ENCODE data around the gene SELPLG.

The SELPLG gene

DNA sequence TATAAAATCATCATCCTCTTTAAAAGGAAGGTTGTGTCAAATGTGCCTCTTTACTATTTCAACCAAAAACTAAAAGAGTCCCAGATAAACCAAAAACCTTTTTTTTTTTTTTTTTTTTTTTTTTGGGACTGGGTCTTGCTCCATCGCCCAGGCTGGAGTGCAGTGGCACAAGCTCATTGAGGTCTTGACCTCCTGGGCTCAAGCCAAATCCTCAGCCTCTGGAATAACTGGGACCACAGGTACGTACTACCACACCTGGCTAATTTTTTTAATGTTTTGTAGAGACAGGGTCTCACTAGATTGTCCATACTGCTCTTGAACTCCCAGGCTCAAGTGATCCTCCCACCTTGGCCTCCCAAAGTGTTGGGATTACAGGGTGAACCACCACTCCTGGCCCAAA is 16.4 kb upstream of the SELPLG start:
- H3K4ac ChIP-seq (ENCODE audit: low read depth in 1 of 2, low read length in 2 of 2): no peak overlapping the region
- no peak overlapping the region for H3K18ac ChIP-seq (ENCODE audit: low read depth in 1 of 2, low read length in 2 of 2)
- no peak overlapping the region for H3K14ac ChIP-seq (ENCODE audit: low read length in 2 of 2)
- WGBS: 100% methylated on average over 1 of the region's 2 CpGs
- peak overlapping the region; percentile 62 for H3K27ac ChIP-seq (ENCODE audit: low read length, poor library complexity, severe bottlenecking)
- no peak overlapping the region for H3K4me2 ChIP-seq (ENCODE audit: low read length, poor library complexity, severe bottlenecking)
- H3K9me3 ChIP-seq (ENCODE audit: control insufficient read depth, low read length): no peaks in the 10 kb centered on the region
- no peak for DNase-seq
- H3K79me1 ChIP-seq (replicated peaks; ENCODE audit: low read length, poor library complexity, severe bottlenecking): peaks cover 28% of the 10 kb centered on the region
- H4K8ac ChIP-seq (ENCODE audit: low read length): no peak overlapping the region
- no peak overlapping the region for H3K4me3 ChIP-seq (ENCODE audit: insufficient read depth in 1 of 2, low read depth in 1 of 2, low read length in 2 of 2)
- H2BK12ac ChIP-seq (ENCODE audit: low read length in 2 of 2): no peak overlapping the region
- H2AFZ ChIP-seq (ENCODE audit: low read depth, low read length): no peak overlapping the region
- no peaks in the 10 kb centered on the region for H3K27me3 ChIP-seq (ENCODE audit: control insufficient read depth in 1 of 2, insufficient read depth in 1 of 2, low read length in 2 of 2)
- no peak overlapping the region for H2BK120ac ChIP-seq (ENCODE audit: low read depth, low read length)
- H4K91ac ChIP-seq (ENCODE audit: low read length): no peak overlapping the region
- no peak overlapping the region for H2AK5ac ChIP-seq (ENCODE audit: low read length, severe bottlenecking)
- no peaks in the 10 kb centered on the region for H3K4me1 ChIP-seq (ENCODE audit: control insufficient read depth, insufficient read depth, low read depth, low read length)
- H3K36me3 ChIP-seq (ENCODE audit: control insufficient read depth in 1 of 2, insufficient read depth in 2 of 2, low read depth in 1 of 2, low read length in 2 of 2): peaks cover 35 to 93% of the 10 kb centered on the region in 2 experiments
- no peak overlapping the region for H2BK15ac ChIP-seq (ENCODE audit: low read depth, poor library complexity, severe bottlenecking)
- no peak overlapping the region for H2BK5ac ChIP-seq (ENCODE audit: low read depth, low read length, poor library complexity, severe bottlenecking)
- peak overlapping the region; percentile 57 for H3K9ac ChIP-seq (ENCODE audit: low read length)
- H3K23ac ChIP-seq (ENCODE audit: low read length in 2 of 2): no peak overlapping the region

DNA sequence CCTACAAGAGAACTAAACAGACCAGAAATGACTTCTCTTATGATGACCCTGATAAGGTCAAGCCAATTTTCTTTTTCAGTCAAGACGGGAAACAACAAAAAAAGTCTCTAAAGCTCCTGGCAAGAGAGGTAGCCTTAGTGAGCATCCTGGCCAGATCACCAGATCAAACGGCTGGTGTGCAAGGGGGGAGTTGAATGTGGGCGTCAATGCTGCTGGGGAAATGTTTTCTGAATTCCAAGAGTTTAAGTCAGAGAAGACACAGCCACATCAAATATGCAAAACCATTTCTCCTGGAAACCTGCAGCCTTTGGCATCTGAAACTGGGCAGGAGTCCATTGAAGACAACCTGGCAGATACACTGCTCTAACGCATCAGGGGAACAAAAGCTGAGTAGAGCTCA is 16.0 kb upstream of the SELPLG start:
- no peaks in the 10 kb centered on the region for H3K4me1 ChIP-seq (ENCODE audit: control insufficient read depth, insufficient read depth, low read depth, low read length)
- no peak overlapping the region for H3K14ac ChIP-seq (ENCODE audit: low read length in 2 of 2)
- no peak overlapping the region for H3K4me2 ChIP-seq (ENCODE audit: low read length, poor library complexity, severe bottlenecking)
- no peak overlapping the region for H3K4me3 ChIP-seq (ENCODE audit: insufficient read depth in 1 of 2, low read depth in 1 of 2, low read length in 2 of 2)
- WGBS: 58% methylated on average over 3 of the region's 4 CpGs
- H3K9me3 ChIP-seq (ENCODE audit: control insufficient read depth, low read length): no peaks in the 10 kb centered on the region
- H2AFZ ChIP-seq (ENCODE audit: low read depth, low read length): no peak overlapping the region
- H3K79me1 ChIP-seq (replicated peaks; ENCODE audit: low read length, poor library complexity, severe bottlenecking): peaks cover 27% of the 10 kb centered on the region
- peak; percentile 48 for DNase-seq
- H2BK12ac ChIP-seq (ENCODE audit: low read length in 2 of 2): no peak overlapping the region
- no peak overlapping the region for H3K4ac ChIP-seq (ENCODE audit: low read depth in 1 of 2, low read length in 2 of 2)
- no peak overlapping the region for H2BK15ac ChIP-seq (ENCODE audit: low read depth, poor library complexity, severe bottlenecking)
- H2BK5ac ChIP-seq (ENCODE audit: low read depth, low read length, poor library complexity, severe bottlenecking): no peak overlapping the region
- H4K8ac ChIP-seq (ENCODE audit: low read length): no peak overlapping the region
- H3K27me3 ChIP-seq (ENCODE audit: control insufficient read depth in 1 of 2, insufficient read depth in 1 of 2, low read length in 2 of 2): no peaks in the 10 kb centered on the region
- H3K27ac ChIP-seq (ENCODE audit: low read length, poor library complexity, severe bottlenecking): peak overlapping the region; percentile 62
- peak overlapping the region; percentile 57 for H3K9ac ChIP-seq (ENCODE audit: low read length)
- H4K91ac ChIP-seq (ENCODE audit: low read length): no peak overlapping the region
- H3K18ac ChIP-seq (ENCODE audit: low read depth in 1 of 2, low read length in 2 of 2): no peak overlapping the region
- H3K36me3 ChIP-seq (ENCODE audit: control insufficient read depth in 1 of 2, insufficient read depth in 2 of 2, low read depth in 1 of 2, low read length in 2 of 2): peaks cover 38 to 97% of the 10 kb centered on the region in 2 experiments
- H2AK5ac ChIP-seq (ENCODE audit: low read length, severe bottlenecking): no peak overlapping the region
- no peak overlapping the region for H3K23ac ChIP-seq (ENCODE audit: low read length in 2 of 2)
- no peak overlapping the region for H2BK120ac ChIP-seq (ENCODE audit: low read depth, low read length)

DNA sequence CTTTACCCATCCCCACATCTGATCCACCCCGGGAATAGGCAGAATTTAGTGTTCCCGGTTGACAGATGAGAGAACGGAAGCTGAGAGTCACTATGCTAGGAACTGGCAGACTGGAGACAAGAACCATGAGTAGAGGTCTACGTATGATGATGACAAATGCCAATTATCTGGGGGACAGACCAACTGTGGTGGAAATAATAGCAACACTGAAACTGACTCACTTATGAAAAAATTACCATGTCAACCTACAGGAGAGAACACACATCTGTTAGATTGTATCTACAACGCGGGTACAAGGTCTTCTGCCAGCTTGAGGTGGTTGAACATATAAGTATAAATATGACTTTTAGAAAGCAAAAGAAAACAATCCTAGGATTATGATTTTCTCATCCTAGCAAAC is 15.4 kb upstream of the SELPLG start:
- no peak overlapping the region for H2BK5ac ChIP-seq (ENCODE audit: low read depth, low read length, poor library complexity, severe bottlenecking)
- H3K4me2 ChIP-seq (ENCODE audit: low read length, poor library complexity, severe bottlenecking): no peak overlapping the region
- H3K79me1 ChIP-seq (replicated peaks; ENCODE audit: low read length, poor library complexity, severe bottlenecking): peaks cover 30% of the 10 kb centered on the region
- H3K9me3 ChIP-seq (ENCODE audit: control insufficient read depth, low read length): no peaks in the 10 kb centered on the region
- no peak overlapping the region for H3K4me3 ChIP-seq (ENCODE audit: insufficient read depth in 1 of 2, low read depth in 1 of 2, low read length in 2 of 2)
- H2BK12ac ChIP-seq (ENCODE audit: low read length in 2 of 2): no peak overlapping the region
- no peak overlapping the region for H2AK5ac ChIP-seq (ENCODE audit: low read length, severe bottlenecking)
- H4K91ac ChIP-seq (ENCODE audit: low read length): no peak overlapping the region
- no peak overlapping the region for H4K8ac ChIP-seq (ENCODE audit: low read length)
- H2BK120ac ChIP-seq (ENCODE audit: low read depth, low read length): no peak overlapping the region
- WGBS: 95% methylated on average over 4 of the region's 6 CpGs
- H3K23ac ChIP-seq (ENCODE audit: low read length in 2 of 2): no peak overlapping the region
- DNase-seq: no peak
- no peak overlapping the region for H3K4ac ChIP-seq (ENCODE audit: low read depth in 1 of 2, low read length in 2 of 2)
- H3K27me3 ChIP-seq (ENCODE audit: control insufficient read depth in 1 of 2, insufficient read depth in 1 of 2, low read length in 2 of 2): no peaks in the 10 kb centered on the region
- no peak overlapping the region for H3K14ac ChIP-seq (ENCODE audit: low read length in 2 of 2)
- H3K27ac ChIP-seq (ENCODE audit: low read length, poor library complexity, severe bottlenecking): peak overlapping the region; percentile 62
- peaks cover 43 to 97% of the 10 kb centered on the region in 2 experiments for H3K36me3 ChIP-seq (ENCODE audit: control insufficient read depth in 1 of 2, insufficient read depth in 2 of 2, low read depth in 1 of 2, low read length in 2 of 2)
- no peak overlapping the region for H2AFZ ChIP-seq (ENCODE audit: low read depth, low read length)
- no peak overlapping the region for H3K18ac ChIP-seq (ENCODE audit: low read depth in 1 of 2, low read length in 2 of 2)
- H2BK15ac ChIP-seq (ENCODE audit: low read depth, poor library complexity, severe bottlenecking): no peak overlapping the region
- peak overlapping the region; percentile 57 for H3K9ac ChIP-seq (ENCODE audit: low read length)
- peaks cover under 1% of the 10 kb centered on the region for H3K4me1 ChIP-seq (ENCODE audit: control insufficient read depth, insufficient read depth, low read depth, low read length)

DNA sequence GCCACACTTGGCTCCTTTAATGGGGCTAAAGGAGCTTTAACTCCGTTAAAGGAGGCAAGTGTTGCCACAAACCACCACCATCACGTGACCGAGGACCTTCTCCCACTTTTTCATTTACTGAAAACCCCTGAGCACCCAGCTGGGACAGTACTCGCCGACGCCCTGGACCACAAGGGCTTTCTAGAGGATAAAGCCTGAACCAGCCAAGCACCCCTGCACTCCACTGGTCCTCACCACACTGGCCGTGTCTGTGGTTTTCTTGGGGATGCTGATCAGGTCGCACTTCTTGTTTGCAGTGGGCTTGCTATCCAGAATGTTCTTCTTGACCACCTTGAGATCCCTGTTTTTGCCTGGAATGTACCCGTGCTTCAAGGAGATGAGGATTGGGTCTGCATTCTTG is 14.7 kb upstream of the SELPLG start:
- no peak for DNase-seq
- peaks cover 5% of the 10 kb centered on the region for H3K4me1 ChIP-seq (ENCODE audit: control insufficient read depth, insufficient read depth, low read depth, low read length)
- no peak overlapping the region for H3K4me3 ChIP-seq (ENCODE audit: insufficient read depth in 1 of 2, low read depth in 1 of 2, low read length in 2 of 2)
- H3K4ac ChIP-seq (ENCODE audit: low read depth in 1 of 2, low read length in 2 of 2): no peak overlapping the region
- no peak overlapping the region for H2AFZ ChIP-seq (ENCODE audit: low read depth, low read length)
- H3K9ac ChIP-seq (ENCODE audit: low read length): no peak overlapping the region
- H2BK15ac ChIP-seq (ENCODE audit: low read depth, poor library complexity, severe bottlenecking): no peak overlapping the region
- WGBS: 94% methylated on average over 9 of the region's 9 CpGs
- H2BK12ac ChIP-seq (ENCODE audit: low read length in 2 of 2): no peak overlapping the region
- no peak overlapping the region for H4K8ac ChIP-seq (ENCODE audit: low read length)
- H2BK5ac ChIP-seq (ENCODE audit: low read depth, low read length, poor library complexity, severe bottlenecking): no peak overlapping the region
- H3K36me3 ChIP-seq (ENCODE audit: control insufficient read depth in 1 of 2, insufficient read depth in 2 of 2, low read depth in 1 of 2, low read length in 2 of 2): peaks cover 45 to 92% of the 10 kb centered on the region in 2 experiments
- no peak overlapping the region for H2AK5ac ChIP-seq (ENCODE audit: low read length, severe bottlenecking)
- H3K79me1 ChIP-seq (replicated peaks; ENCODE audit: low read length, poor library complexity, severe bottlenecking): peaks cover 34% of the 10 kb centered on the region
- no peak overlapping the region for H3K23ac ChIP-seq (ENCODE audit: low read length in 2 of 2)
- no peak overlapping the region for H3K4me2 ChIP-seq (ENCODE audit: low read length, poor library complexity, severe bottlenecking)
- no peak overlapping the region for H3K14ac ChIP-seq (ENCODE audit: low read length in 2 of 2)
- H2BK120ac ChIP-seq (ENCODE audit: low read depth, low read length): no peak overlapping the region
- no peak overlapping the region for H3K18ac ChIP-seq (ENCODE audit: low read depth in 1 of 2, low read length in 2 of 2)
- H3K27ac ChIP-seq (ENCODE audit: low read length, poor library complexity, severe bottlenecking): no peak overlapping the region
- H4K91ac ChIP-seq (ENCODE audit: low read length): no peak overlapping the region
- H3K9me3 ChIP-seq (ENCODE audit: control insufficient read depth, low read length): no peaks in the 10 kb centered on the region
- H3K27me3 ChIP-seq (ENCODE audit: control insufficient read depth in 1 of 2, insufficient read depth in 1 of 2, low read length in 2 of 2): no peaks in the 10 kb centered on the region
